Measurements from ENCODE around the gene CPN2. TPM values are rescaled to one million over a fixed set of nuclear protein-coding genes. Genes with fewer than 3 reads are reported as not detected.

CPN2 gene, protein sequence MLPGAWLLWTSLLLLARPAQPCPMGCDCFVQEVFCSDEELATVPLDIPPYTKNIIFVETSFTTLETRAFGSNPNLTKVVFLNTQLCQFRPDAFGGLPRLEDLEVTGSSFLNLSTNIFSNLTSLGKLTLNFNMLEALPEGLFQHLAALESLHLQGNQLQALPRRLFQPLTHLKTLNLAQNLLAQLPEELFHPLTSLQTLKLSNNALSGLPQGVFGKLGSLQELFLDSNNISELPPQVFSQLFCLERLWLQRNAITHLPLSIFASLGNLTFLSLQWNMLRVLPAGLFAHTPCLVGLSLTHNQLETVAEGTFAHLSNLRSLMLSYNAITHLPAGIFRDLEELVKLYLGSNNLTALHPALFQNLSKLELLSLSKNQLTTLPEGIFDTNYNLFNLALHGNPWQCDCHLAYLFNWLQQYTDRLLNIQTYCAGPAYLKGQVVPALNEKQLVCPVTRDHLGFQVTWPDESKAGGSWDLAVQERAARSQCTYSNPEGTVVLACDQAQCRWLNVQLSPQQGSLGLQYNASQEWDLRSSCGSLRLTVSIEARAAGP
- under 1 TPM in 1 of 3 donors, not detected in 2; 0.14 TPM for total RNA-seq
- long read RNA-seq, donor 1: 0 reads
- long read RNA-seq, donor 2: 0 reads

DNA sequence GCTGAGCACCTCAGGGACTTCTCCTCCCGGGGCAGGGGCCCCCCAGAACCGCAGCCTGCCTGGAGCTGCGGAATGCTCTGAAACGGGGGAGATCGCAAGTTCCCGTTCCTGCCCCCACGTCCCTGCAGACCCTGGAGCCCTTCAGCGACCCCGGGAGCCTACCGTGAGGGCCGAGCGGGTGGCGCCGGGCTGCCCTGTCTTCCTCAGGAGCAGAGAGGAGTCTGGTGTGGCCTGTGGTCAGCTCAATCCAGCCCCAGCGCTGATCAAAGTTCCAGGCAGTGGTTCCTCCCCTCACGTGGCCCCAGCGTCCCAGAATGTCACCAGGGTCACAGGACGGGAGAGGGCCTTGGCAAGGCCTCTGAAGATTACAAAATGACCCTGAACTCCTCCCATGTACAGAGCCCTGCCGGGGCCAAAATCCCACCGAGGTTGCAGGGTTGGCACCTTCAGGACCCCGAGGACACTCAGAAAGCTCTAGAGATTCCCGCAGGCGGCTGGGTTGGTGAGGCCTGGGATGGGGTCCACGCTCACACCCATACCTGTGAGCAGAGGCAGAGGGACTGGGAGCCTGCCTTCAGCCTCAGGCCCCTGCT is at the start of gene CPN2:
Gene CPN2, minus strand, starts transcription at position 249 of the 593 bp plus-strand sequence. CDS start 8,626 bp downstream, outside the sequence.
- no peak for DNase-seq

DNA sequence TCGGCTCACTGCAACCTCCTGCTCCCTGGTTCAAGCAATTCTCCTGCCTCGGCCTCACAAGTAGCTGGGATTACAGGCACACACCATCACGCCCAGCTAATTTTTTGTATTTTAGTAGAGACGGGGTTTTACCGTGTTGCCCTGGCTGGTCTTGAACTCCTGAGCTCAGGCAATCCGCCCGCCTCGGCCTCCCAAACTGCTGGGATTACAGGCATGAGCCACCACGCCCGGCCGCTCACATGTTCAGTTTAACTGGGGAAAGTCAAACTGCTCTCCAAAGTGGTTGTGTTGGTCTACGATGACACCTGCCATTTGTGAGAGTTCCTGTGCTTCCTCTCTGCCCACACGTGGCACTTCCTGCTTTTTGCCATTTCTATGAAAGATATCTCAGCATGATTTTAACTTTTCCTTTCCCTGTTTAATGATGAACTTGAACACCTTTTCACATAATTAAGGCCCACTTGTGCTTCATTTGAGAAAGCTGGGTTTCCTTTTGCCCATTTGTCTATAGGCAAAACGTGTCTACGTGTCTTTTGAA is 48.8 kb upstream of the CPN2 start:
- intact Hi-C loops (cut with DNase I, micrococcal nuclease): no loop called here
- TF ChIP-seq, protein P1, sequence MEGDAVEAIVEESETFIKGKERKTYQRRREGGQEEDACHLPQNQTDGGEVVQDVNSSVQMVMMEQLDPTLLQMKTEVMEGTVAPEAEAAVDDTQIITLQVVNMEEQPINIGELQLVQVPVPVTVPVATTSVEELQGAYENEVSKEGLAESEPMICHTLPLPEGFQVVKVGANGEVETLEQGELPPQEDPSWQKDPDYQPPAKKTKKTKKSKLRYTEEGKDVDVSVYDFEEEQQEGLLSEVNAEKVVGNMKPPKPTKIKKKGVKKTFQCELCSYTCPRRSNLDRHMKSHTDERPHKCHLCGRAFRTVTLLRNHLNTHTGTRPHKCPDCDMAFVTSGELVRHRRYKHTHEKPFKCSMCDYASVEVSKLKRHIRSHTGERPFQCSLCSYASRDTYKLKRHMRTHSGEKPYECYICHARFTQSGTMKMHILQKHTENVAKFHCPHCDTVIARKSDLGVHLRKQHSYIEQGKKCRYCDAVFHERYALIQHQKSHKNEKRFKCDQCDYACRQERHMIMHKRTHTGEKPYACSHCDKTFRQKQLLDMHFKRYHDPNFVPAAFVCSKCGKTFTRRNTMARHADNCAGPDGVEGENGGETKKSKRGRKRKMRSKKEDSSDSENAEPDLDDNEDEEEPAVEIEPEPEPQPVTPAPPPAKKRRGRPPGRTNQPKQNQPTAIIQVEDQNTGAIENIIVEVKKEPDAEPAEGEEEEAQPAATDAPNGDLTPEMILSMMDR (IDR thresholded peaks at IDR 0.05): no peak
- Histone ChIP-seq H3K4me3 (no peak overlapping the region), H3K9me3 (no peaks in the 10 kb centered on the region), H3K4me1 (ENCODE audit: low read depth) (peaks cover 26% of the 10 kb centered on the region), H3K36me3 (ENCODE audit: low read depth) (no peaks in the 10 kb centered on the region)
- ATAC-seq (no peak), DNase-seq (no peak)

More for the DNA sequence above, at the start of gene CPN2:
- no peaks in the 10 kb centered on the region for H3K36me3 ChIP-seq (ENCODE audit: low read depth)
- ATAC-seq: no peak
- intact Hi-C loops (cut with DNase I, micrococcal nuclease): no loop called here
- H3K9me3 ChIP-seq: no peaks in the 10 kb centered on the region
- TF ChIP-seq, protein P1 (IDR thresholded peaks at IDR 0.05): no peak
- no peaks in the 10 kb centered on the region for H3K4me1 ChIP-seq (ENCODE audit: low read depth)
- no peak within 1 kb of the TSS for H3K4me3 ChIP-seq

DNA sequence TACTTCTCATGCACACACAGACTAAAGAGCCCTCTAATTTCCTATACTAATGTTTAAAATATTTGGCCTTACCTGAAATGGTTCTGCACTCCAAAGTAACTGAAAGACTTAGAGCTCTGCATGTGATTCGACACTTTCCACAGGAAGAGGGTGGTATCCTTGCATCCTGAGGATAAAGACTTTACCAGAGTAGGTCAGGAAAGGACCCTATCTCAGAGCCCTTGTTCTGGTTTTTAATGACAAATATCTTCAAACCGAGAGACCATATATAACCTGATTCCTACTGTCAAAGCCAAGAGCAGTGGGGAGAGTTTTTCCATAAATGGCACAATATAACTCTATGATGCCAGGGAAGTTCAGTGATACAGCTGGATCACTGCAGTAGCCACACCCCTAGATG is 48.0 kb upstream of the CPN2 start, which contains the start of gene GP5:
Gene GP5, minus strand, starts transcription at position 101 of the 400 bp plus-strand sequence. CDS start 984 bp downstream, outside the sequence.
- no peak for ATAC-seq
- H3K9me3 ChIP-seq: no peaks in the 10 kb centered on the region
- H3K4me1 ChIP-seq (ENCODE audit: low read depth): peaks cover 34% of the 10 kb centered on the region
- intact Hi-C loops (cut with DNase I, micrococcal nuclease): no loop called here
- no peaks in the 10 kb centered on the region for H3K36me3 ChIP-seq (ENCODE audit: low read depth)
- DNase-seq: no peak
- TF ChIP-seq, protein P1 (IDR thresholded peaks at IDR 0.05): no peak
- no peak within 1 kb of the TSS for H3K4me3 ChIP-seq

DNA sequence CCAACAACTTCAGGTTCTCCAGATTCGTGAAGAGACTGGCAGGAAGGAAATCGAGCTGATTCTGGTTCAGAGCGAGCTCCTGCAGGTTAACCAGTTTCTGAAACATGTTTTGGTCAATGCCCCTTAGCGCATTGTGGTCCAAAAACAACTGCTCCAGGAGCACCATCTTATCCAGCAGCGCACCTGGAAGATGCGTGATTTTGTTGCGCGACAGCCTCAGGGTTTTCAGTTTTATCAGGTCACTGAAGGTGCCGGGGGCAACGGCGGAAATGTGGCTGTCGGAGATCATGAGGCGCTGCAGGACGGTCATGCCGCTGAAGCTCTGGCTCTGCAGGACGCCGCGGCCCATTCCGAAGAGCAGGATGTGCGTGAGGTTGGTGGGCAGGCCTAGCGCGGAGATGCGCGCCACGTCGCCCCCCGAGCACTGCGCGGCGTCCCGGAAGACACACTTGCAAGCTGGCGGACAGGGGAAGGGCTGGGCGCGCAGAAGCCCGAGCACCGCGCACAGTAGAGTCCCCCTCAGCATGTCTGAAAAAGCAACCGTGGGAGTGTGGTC is 46.7 kb upstream of the CPN2 start:
- DNase-seq: no peak
- H3K36me3 ChIP-seq (ENCODE audit: low read depth): no peaks in the 10 kb centered on the region
- no peaks in the 10 kb centered on the region for H3K9me3 ChIP-seq
- TF ChIP-seq, protein P1 (IDR thresholded peaks at IDR 0.05): no peak
- peaks cover 34% of the 10 kb centered on the region for H3K4me1 ChIP-seq (ENCODE audit: low read depth)
- intact Hi-C loops (cut with DNase I, micrococcal nuclease): no loop called here
- H3K4me3 ChIP-seq: no peak overlapping the region
- ATAC-seq: no peak
